HUDEP-2 (cell line): ENCODE results near the gene CD1C.
A peak's percentile ranks its signal among the peaks of the same experiment; 100 is the strongest.
"Not testable (repeated sequence)": the region's sequence is repeated elsewhere in the genome, so short reads cannot be mapped to it uniquely, and the experiment has no call there.

Source experiments
- DNase-seq, 76 experiments: peaks; one replicate each; lab custom pipeline; 2025; ENCODE audit not compliant: unreplicated experiment in 76 of 76; lab: John Stamatoyannopoulos, UW

The CD1C gene

DNA sequence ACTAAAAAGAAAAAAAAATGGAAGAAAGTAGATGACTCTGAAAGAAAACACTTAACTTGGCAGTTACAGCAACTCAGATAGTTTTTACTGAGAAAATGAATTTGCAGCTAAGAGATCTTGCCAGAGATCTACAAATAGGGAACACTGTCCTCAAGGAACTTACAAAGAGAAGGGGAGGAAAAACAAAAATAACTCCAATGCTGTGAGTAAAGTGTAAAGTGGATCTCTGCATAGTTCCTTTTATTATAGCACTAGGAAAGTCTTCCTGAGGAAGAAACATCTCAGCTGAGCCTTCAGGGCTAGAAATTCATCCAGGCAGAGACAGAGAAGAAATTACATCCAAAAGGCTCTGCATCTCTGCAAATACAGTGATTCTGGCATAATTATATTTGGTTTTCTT, 37.8 kb downstream of the CD1C start:
- DNase-seq = no peak

DNA sequence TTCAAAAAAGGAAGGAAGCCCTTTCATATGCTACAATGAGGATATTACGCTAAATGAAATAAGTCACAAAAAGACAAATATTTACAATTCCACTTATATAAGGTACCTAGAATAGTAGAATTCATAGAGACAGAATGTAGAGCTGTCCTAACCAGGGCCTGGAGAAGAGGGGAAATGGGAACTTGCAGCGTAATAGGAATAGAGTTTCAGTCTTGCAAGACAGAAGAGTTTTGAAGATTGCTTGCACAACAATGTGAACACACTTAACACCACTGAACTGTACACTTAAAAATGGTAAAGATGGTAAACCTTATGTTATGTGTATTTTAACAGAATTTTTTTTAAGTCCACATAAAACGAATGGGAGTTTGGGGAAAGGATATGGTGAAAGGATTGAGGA, 38.7 kb downstream of the CD1C start:
- no peak for DNase-seq

DNA sequence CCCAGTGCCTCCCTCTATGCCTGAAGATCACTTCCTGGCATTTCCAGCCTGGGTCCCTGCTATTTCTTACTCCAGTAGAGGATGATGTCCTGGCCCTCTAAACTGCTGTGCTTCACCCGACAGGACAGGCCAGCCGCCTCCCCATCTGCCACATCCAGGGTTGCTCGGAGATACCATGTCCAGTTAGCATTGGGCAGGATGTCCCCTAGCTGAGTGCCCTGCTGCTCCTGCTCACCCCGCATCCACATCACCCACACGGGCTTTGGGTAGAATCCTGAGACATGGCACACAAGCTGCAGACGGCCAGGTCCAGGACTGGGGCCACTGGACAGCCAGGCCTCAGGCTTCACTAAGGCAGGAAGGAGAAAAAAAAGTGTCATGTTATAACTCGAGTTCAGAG, 39.6 kb downstream of the CD1C start:
- no peak for DNase-seq

DNA sequence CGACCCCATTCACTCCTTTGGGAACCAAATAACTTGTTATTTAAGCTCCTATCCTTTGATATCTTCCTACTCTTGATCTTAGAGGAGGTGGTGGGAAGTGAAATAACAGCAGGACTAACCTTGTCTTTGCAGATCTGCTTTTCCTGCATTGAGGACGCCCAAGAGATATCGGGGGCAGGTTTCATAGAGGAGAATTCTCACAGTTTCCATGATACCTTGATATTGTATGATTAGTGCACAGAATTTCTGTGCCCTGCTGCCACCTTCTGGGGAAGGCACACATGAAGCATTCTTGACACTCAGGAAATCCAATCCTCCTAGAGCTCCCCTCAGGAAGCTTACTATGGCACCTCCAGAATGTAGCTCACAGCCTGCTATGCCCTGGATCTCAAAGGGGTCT, 40.0 kb downstream of the CD1C start:
- DNase-seq = peak in 16 of 76 experiments; percentile 0 to 28 (median 4)

DNA sequence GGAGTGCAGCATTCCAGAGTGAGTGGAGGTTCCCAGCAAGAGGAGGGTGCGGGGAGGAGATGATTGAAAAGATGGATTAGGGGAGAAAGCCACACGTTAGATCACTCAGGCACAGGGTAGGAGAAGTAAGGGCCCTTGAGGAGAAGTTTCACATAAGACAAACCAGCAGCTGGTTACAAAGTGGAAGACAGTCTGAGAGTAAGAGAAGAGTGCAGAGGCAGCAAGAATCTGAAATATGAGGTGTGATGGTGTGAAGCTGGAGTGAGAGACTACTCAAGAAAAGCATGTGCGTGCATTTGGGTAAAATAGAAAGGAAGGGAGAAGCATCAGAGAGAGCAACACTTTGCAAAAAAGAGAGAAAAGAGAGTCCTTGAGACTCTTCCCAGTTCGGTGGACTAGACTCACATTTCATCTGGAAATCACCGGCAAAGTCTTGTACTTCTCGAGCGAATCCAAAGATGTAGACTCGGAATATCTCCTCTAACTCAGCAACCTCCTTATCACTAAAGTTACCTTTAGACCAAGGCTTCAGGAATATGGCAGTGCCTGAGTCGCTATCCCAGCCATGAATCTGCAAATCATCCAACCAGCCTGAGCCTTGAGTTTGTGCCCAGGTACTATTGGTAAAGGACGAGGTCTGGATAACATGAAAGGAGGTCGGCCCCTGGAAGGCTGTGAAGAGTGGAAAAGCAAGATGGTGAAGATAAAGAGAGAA, 40.8 kb downstream of the CD1C start:
- no peak for DNase-seq

DNA sequence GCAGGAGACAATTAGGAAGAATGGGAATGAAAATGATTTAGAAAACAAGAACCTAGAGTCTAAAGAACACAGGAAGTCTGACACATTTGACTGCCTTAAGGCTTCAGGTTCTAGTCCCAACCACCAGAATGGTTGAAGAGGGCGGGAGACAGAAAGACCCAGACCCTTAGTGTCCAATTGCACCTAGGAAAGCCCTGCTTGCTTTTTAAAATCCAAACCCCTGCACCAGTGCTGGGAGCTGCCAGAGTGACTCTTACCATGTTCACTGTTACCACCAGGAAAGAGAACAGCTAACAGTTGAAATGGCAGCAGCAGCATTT, 41.3 kb downstream of the CD1C start:
- no peak for DNase-seq

DNA sequence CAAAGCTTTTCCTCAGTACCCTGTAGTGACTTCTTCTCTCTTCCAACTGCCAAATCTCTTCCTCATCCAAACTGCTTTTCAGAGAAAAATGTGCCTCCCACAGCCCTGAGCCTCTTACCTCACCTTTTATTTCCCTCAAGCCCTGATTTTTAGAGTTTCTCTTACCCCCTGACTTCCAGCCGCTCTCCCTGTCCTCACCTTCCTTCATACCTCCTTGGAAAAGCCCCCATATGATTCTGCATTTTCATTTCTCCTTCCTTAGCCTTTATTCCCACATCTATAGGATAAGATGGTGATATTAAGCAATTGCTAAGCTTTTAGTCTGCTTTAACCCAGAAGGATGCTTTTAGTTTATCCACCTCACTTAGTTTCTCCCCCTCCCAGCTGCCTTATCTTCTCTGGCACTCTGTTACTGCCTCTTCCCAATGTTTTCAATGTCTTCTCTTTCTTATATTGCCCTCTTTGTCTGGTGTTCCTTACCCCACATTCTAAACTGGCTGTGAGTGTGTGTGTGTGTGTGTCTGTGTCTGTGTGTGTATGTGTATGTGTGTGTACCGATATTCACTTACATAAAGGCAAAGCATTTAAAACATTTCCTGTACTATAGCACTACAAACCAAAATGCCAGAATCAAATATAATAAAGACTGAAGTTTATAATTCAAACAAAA, 41.9 kb downstream of the CD1C start, which contains the start of gene CD1B:
TSS of gene CD1B (minus strand) at position 51 of the 670 bp plus-strand sequence. CDS start 108 bp downstream, outside the sequence.
- DNase-seq = no peak

DNA sequence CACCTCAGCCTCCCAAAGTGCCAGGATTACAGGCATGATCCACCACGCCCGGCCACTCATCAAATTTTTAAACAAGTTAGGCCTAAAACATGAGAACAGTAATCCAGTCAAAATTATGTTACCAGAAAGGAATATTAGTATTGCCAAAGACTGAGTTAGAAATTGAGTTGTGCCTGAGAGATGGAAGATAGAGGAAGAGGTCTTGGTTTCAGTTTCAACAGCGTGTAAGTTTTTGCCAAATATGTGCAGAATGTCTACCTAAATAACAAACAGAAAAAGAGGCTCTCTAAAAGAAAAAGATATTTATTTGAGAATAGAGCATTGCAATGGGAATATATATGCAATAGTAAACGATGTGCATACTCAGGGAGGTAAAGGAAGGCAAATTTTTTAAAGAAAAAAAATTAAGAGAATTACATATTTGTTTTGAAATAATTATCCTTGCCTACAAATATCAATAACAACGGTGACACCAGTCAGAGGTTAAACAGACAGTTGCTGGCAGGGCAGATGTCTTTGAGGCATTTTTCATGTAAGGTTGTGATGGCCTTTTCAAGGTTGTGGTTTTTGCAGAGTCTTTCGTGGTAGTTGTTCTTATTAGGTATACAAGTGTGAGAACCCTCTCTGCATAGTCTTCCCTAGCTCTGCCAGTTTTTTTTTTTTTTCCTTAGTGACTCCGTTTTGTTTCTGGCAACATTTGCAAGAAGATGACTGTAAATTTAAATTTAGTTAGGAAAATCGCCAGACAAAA, 43.9 kb downstream of the CD1C start:
- no peak for DNase-seq

DNA sequence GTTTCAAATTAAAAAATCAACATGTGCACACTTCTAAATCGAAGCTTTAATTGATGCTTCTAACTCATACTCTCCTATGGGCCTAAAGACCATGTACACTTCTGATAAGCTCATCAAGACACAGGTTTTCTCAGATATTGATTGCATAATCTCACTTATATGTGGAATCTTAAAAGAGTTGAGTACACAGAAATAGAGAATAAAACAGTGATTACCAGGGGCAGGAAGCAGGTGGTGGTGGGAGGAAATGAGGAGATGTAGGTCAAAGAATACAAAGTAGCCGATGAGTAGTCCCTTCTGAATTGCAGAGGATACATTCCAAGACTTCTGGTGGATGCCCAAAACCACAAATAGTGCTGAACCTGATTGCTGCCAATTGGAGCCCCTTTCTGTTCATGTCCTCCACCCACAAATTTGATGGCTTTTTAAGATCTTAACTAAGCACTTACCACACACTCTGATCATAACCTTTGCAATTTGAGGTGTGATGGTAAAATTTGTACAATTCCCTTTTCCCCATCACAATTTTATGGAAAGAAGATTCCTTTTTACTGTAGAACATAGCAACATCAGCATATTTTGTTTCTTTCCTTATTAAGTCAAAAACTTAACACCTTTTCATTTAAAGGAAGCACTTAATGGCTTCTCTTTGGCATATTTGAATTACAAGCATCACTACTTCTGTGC, 44.9 kb downstream of the CD1C start:
- no peak for DNase-seq

DNA sequence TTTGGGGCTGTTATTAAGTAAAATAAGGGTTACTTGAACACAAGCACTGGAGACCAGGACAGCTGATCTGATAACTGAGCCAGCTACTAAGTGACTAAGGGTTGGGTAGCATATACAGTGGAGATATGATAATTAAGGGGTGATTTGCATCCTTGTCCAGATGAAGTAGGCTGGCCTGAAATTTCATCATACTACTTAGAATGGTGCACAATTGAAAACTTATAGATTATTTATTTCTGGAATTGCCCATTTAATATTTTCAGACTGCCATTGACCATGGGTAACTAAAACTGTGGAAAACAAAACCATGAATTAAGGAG, 45.5 kb downstream of the CD1C start:
- DNase-seq = no peak

DNA sequence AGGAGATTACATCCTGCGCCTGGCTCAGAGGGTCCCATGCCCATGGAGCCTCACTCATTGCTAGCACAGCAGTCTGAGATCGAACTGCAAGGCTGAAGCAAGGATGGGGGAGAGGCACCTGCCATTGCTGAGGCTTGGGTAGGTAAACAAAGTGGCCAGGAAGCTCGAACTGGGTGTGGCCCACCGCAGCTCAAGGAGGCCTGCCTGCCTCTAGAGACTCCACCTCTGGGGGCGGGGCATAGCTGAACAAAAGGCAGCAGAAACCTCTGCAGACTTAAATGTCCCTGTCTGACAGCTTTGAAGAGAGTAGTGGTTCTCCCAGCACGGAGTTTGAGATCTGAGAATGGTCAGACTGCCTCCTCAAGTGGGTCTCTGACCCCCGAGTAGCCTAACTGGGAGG, 46.7 kb downstream of the CD1C start:
- DNase-seq = not testable (repeated sequence)
